Suprapubic skin (tissue), 3 donors: ENCODE results near the gene WIPF3.

Experiments
- POLR2A ChIP-seq, 2 donors: fragments of 450-650 bp; IDR thresholded peaks; one replicate each; pipeline ENCODE4 v1.6.1; 2017; ENCODE audit warnings: antibody characterized with exemption in 2 of 2, mild to moderate bottlenecking in 2 of 2, moderate library complexity in 2 of 2
- TF ChIP-seq, protein P1 (sequence below), 2 donors: fragments of 200-600 bp in 1 of 2; fragments of 450-650 bp in 1 of 2; sonication (generic) in 1 of 2; IDR thresholded peaks; one replicate each; pipeline ENCODE4 v1.5.1; 2016 to 2019; ENCODE audit warnings: antibody characterized with exemption in 2 of 2, mild to moderate bottlenecking in 1 of 2, moderate library complexity in 1 of 2

DNA sequence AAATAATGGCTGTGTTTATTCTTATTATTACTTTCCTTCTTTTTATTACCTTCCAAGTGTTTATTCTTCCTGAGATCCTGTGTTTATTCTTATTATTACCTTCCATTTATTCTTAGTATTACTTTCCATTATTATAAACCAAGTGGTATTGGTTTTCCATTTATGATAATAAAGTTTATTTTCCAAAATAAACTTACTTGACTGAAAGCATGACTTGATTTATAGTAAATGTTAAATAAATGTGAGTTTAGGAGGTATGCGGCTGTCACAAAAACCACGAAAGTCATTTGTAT, 20.2 kb downstream of the WIPF3 start:
- TF ChIP-seq, protein P1, sequence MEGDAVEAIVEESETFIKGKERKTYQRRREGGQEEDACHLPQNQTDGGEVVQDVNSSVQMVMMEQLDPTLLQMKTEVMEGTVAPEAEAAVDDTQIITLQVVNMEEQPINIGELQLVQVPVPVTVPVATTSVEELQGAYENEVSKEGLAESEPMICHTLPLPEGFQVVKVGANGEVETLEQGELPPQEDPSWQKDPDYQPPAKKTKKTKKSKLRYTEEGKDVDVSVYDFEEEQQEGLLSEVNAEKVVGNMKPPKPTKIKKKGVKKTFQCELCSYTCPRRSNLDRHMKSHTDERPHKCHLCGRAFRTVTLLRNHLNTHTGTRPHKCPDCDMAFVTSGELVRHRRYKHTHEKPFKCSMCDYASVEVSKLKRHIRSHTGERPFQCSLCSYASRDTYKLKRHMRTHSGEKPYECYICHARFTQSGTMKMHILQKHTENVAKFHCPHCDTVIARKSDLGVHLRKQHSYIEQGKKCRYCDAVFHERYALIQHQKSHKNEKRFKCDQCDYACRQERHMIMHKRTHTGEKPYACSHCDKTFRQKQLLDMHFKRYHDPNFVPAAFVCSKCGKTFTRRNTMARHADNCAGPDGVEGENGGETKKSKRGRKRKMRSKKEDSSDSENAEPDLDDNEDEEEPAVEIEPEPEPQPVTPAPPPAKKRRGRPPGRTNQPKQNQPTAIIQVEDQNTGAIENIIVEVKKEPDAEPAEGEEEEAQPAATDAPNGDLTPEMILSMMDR (IDR thresholded peaks at IDR 0.05), result no peak
- TF ChIP-seq POLR2A (IDR thresholded peaks at IDR 0.05), result no peak
